ENCODE measurements around the gene LZTR1. TPM values are rescaled to one million over a fixed set of nuclear protein-coding genes. Genes with fewer than 3 reads are reported as not detected.

Gene LZTR1
- total RNA-seq, 1 donor = 53.5 TPM

DNA sequence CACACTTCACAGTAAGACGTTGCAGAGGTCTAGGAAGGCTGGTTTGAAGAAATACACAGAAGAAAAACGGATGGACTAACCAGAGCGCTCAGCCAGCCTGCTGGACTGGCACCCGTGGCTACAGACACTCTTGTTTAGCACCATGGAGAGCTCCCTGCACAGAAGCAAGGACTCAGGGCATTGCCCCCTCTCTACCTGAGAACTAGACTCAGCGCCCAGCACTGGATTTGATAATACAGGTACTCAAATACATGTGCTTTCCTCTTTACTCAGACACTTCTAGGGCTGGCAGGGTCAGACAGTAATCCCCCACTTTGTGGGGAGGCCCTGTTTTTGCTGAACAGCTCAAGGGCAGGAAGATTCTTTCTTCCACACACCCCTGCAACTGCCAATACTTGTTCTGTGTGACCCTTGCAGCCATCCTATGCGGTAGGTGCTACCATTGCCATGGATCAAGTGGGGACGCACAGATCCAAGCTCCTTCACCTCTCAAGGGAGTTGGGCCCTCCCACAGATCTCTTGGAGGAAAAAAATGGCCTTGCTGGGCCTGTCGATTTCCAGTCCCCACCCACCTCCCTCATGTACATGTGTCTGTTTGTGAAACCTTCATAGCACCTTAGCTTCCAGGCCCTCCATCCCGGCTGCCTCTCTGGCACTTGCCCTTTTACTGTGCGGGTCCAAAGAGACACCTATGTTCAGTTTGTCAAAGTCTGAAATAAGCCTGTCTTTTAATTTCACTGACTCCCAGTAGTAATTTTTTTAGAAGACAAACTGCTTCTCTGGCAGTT, 27.7 kb downstream of the LZTR1 start:
- TF ChIP-seq, protein P1, sequence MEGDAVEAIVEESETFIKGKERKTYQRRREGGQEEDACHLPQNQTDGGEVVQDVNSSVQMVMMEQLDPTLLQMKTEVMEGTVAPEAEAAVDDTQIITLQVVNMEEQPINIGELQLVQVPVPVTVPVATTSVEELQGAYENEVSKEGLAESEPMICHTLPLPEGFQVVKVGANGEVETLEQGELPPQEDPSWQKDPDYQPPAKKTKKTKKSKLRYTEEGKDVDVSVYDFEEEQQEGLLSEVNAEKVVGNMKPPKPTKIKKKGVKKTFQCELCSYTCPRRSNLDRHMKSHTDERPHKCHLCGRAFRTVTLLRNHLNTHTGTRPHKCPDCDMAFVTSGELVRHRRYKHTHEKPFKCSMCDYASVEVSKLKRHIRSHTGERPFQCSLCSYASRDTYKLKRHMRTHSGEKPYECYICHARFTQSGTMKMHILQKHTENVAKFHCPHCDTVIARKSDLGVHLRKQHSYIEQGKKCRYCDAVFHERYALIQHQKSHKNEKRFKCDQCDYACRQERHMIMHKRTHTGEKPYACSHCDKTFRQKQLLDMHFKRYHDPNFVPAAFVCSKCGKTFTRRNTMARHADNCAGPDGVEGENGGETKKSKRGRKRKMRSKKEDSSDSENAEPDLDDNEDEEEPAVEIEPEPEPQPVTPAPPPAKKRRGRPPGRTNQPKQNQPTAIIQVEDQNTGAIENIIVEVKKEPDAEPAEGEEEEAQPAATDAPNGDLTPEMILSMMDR (IDR thresholded peaks at IDR 0.05; ENCODE audit: insufficient read depth, low read length) = no peak
- no peak overlapping the region for H3K4me3 ChIP-seq (ENCODE audit: low read depth, low read length)
- DNase-seq (ENCODE audit: low read depth) = peak; percentile 59

DNA sequence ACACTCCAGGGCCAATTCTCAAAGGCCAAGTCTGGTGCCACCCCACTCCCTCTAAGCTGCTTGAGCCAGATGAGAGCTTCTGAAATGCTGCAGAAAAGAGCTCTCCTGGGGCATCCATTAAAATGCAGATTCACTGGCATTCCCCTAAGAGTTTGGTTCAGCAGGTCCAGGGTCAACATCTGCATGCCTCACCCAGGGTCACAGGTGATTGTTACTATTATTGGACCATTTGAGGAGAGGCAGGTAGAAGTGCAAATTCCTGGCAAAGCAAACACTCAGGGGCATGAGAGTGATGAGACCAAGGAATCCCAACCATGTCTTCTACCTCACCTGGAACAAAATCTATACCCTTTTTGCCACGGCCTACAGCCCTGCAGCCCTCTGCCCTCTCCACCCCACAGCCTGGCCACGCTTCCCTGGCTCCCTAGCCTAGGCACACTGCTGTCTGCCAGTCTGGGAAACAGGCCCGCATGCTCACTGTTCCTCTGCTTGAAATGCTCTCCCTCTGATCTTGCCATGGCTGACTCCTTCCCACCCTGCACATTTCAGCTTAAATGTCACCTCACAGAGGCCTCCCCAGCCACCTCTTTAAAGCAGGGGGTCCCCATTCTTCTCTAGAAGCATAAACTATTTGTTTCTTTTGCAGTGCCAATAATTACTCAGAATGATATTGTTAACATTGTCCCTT, 28.5 kb downstream of the LZTR1 start:
- DNase-seq (ENCODE audit: low read depth) = no peak
- TF ChIP-seq, protein P1 (IDR thresholded peaks at IDR 0.05; ENCODE audit: insufficient read depth, low read length) = no peak
- no peak overlapping the region for H3K4me3 ChIP-seq (ENCODE audit: low read depth, low read length)

DNA sequence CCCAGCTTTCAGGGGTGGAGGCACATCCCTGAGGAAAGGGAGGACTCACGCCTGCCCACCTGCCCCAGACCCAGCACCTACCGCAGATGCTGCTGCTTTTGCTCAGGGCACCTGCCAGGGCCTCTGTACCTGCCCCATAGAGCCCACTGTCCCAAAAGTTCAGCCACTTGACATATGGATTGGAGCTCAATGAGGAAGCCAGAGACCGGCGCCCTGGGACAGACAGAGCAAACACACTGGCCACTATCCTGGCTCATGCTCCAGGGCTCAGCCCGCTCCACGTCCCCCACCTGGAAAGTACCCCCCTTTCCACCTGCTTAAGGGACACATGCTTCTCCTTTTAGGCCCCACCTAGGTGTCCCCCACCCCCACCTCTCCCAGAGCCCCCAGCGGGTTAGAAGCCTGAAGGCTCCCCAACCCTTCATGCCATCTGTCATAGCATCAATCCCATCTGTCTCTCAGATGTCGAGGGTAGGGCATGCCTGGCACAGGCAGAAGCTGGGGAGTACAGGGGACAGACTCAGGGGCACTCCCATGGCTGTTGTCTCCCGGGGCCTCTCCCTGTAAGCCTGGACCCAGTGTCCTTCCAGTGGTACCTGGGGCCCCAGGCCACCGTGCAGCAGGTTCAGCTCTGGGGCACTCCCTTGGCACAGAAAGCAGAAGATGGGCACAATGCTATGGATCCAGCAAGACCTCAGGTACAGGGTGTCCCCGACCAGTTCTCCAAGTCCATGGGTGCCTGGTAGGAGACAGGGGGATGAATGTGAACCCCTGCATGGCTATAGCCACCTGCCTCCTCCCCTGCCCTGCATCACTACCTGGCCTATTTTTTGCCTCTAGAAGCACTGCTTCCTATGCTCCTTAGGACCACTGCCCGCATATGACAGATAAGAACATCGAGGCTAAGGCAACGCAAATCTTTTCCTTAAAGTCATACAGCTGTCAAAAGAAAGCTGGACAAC, 30.6 kb downstream of the LZTR1 start:
- TF ChIP-seq, protein P1 (IDR thresholded peaks at IDR 0.05; ENCODE audit: insufficient read depth, low read length) = no peak
- DNase-seq (ENCODE audit: low read depth) = no peak
- H3K4me3 ChIP-seq (ENCODE audit: low read depth, low read length) = no peak overlapping the region

DNA sequence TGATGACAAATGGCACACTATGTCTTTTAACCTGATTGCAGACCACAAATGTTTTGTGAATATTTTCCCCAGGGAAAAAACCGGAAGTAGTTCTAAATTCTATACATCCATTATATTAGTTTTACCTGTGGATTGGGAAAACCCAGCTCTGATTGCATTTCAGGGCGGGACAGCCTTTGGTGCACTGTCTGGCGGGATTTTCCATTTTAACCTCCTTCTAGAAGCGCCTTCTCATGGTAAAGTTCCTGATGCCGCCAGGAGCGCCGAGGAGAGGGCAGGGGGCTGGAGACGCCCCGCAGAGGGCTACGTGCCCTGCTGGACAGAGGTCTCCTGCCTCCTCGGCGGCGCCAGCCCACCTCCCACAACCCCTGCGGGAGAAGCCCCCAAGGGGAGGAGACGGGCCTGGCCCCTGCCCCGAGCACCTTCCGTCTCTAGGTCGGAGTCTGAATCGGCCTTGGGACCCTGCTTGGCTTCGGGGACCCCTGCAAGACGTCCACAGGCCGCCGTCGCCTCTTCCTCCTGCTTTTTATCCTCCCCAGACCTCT, 31.6 kb downstream of the LZTR1 start:
- no peak for DNase-seq (ENCODE audit: low read depth)
- TF ChIP-seq, protein P1 (IDR thresholded peaks at IDR 0.05; ENCODE audit: insufficient read depth, low read length) = no peak

DNA sequence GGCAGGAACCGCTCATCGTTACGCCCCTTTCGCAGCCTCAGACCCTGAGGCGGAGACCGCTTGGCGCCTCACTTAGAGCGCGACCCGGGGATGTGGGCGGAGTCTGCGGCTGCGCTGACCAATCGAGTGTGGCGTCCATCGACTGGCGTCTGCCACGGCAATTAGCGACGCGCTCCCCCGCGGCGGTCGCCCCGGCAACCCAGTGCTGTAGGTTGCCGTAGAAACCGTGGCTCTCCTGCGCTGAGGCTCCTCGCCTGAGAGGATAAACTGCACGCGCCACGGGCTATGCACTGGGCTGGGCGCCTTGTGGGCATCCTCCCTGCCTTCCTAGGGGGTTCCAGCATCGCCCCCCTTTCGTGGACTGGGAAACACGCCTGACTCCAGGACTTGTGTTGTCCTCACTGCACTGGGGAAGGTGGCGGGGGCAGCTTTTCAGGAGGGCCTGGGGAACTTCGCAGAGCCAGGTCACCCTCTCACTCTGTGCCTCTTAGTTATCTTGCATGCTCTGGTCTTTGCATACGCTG, 32.2 kb downstream of the LZTR1 start:
- DNase-seq (ENCODE audit: low read depth) = peak; percentile 82
- TF ChIP-seq, protein P1 (IDR thresholded peaks at IDR 0.05; ENCODE audit: insufficient read depth, low read length) = no peak
- peak overlapping the region; percentile 67 for H3K4me3 ChIP-seq (ENCODE audit: low read depth, low read length)

More for the DNA sequence above, 31.6 kb downstream of the LZTR1 start:
- peak overlapping the region; percentile 67 for H3K4me3 ChIP-seq (ENCODE audit: low read depth, low read length)
